HepG2 (cell line): ENCODE measurements around the gene TGDS. TPM values are rescaled to one million over a fixed set of nuclear protein-coding genes. Genes with fewer than 3 reads are reported as not detected.

Source experiments
- ATAC-seq: fragments of 200-7000 bp; cut with Tn5 transposase; 3 replicates; pipeline ENCODE4 v1.9.1; 2020; ENCODE audit warnings: mild to moderate bottlenecking, moderate library complexity
- Bru-seq: library from RNA; stranded (reverse); fragments of 400-500 nt; gene quantifications from one replicate; lab custom pipeline; 2021; lab: Mats Ljungman, UMichigan
- BruChase-seq, 2 experiments: library from RNA; stranded (reverse); fragments of 400-500 nt; gene quantifications; one replicate each; lab custom pipeline; 2021; lab: Mats Ljungman, UMichigan
- BruUV-seq: library from RNA; stranded (reverse); fragments of 400-500 nt; replicated peaks from 2 replicates; lab custom pipeline; 2021; lab: Mats Ljungman, UMichigan
- CTCF ChIA-PET: fragments of 300-600 bp; formaldehyde crosslinking; extraction: SDS; loops from one replicate; lab custom pipeline; 2021; ENCODE audit warnings: low total read pairs, inconsistent platforms, low intra/inter-chr PET ratio; lab: Yijun Ruan, JAX
- POLR2A ChIA-PET: fragments of 350-600 bp; sonication (Branson Sonifier 250); formaldehyde crosslinking; loops from one replicate; lab custom pipeline; 2020; ENCODE audit warnings: antibody characterized with exemption, inconsistent platforms; lab: Yijun Ruan, JAX
- DNase-seq: peaks from one replicate; pipeline ENCODE4 v3.0.0-alpha.2; 2015; ENCODE audit warnings: low spot score
- FAIRE-seq: peaks from 3 replicates; lab custom pipeline; 2011; peaks lifted over from hg19 to GRCh38; lab: Jason Lieb, UNC
- H2AFZ ChIP-seq: one replicate; pipeline ENCODE4 v1.6.1; 2011; ENCODE audit warnings: low read length, inconsistent platforms
- H3K27ac ChIP-seq: fragments of 300-600 bp; 3 replicates; pipeline ENCODE4 v1.8.0; 2011; ENCODE audit warnings: mixed run types, mild to moderate bottlenecking, mixed read lengths, low read length, inconsistent platforms; ENCODE audit not compliant: insufficient read depth; ENCODE audit errors: extremely low read length
- H3K27me3 ChIP-seq, 2 experiments: fragments of 200-600 bp in 1 of 2; 2 replicates in 1 of 2; 3 replicates in 1 of 2; pipeline versions ENCODE4 v1.6.0 to v1.8.0; 2011; ENCODE audit warnings: low read length in 2 of 2, mild to moderate bottlenecking in 2 of 2, moderate library complexity in 2 of 2, inconsistent platforms in 1 of 2; ENCODE audit not compliant: insufficient read depth in 2 of 2, control insufficient read depth in 1 of 2
- H3K36me3 ChIP-seq, 2 experiments: fragments of 200-600 bp in 1 of 2; replicated peaks in 1 of 2; 2 replicates in 1 of 2; 3 replicates in 1 of 2; pipeline versions ENCODE4 v1.5.1 to v1.8.0; 2011; ENCODE audit warnings: low read length in 2 of 2, inconsistent platforms in 1 of 2; ENCODE audit not compliant: insufficient read depth in 2 of 2, control insufficient read depth in 1 of 2
- H3K4me1 ChIP-seq: 2 replicates; pipeline ENCODE4 v1.5.1; 2012; ENCODE audit warnings: low read length, inconsistent platforms; ENCODE audit not compliant: insufficient read depth
- H3K4me2 ChIP-seq: 2 replicates; pipeline ENCODE4 v1.6.0; 2011; ENCODE audit warnings: low read depth, low read length, inconsistent platforms
- H3K4me3 ChIP-seq, 3 experiments: fragments of 200-600 bp in 1 of 3; sonication (generic), shearing (Covaris generic) in 1 of 3; replicated peaks in 1 of 3; 2 replicates each; pipeline ENCODE4 v1.5.1; 2011 to 2016; ENCODE audit warnings: low read length in 3 of 3, inconsistent platforms in 2 of 3, low read depth in 2 of 3, mild to moderate bottlenecking in 2 of 3, control low read depth in 1 of 3, mixed read lengths in 1 of 3; ENCODE audit not compliant: insufficient read depth in 1 of 3
- H3K79me2 ChIP-seq: one replicate; pipeline ENCODE4 v1.6.1; 2011; ENCODE audit warnings: low read length, inconsistent platforms; ENCODE audit not compliant: insufficient read depth
- H3K9ac ChIP-seq: 2 replicates; pipeline ENCODE4 v1.6.0; 2011; ENCODE audit warnings: mild to moderate bottlenecking, low read depth, low read length, inconsistent platforms; ENCODE audit not compliant: insufficient read depth
- H3K9me3 ChIP-seq: 2 replicates; pipeline ENCODE4 v1.5.1; 2012; ENCODE audit warnings: mild to moderate bottlenecking, low read length
- H4K20me1 ChIP-seq: 2 replicates; pipeline ENCODE4 v1.6.0; 2011; ENCODE audit warnings: inconsistent platforms, mild to moderate bottlenecking, low read length, moderate library complexity; ENCODE audit not compliant: insufficient read depth
- FOSL2 ChIP-seq: sonication (generic); formaldehyde crosslinking; IDR thresholded peaks from 2 replicates; pipeline ENCODE4 v1.4.0; 2020; ENCODE audit warnings: missing genetic modification reagents
- HHEX ChIP-seq: IDR thresholded peaks from 2 replicates; pipeline ENCODE4 v1.6.1; 2016; ENCODE audit warnings: control low read depth
- KDM2A ChIP-seq: sonication (generic); formaldehyde crosslinking; IDR thresholded peaks from 2 replicates; pipeline ENCODE4 v1.4.0; 2020; ENCODE audit warnings: low read depth, missing genetic modification reagents, borderline replicate concordance
- KLF16 ChIP-seq, 2 experiments: sonication (generic) in 1 of 2; formaldehyde crosslinking in 1 of 2; IDR thresholded peaks; 2 replicates each; pipeline versions ENCODE4 v1.6.1 to v1.8.0; 2016 to 2023; ENCODE audit warnings: missing genetic modification reagents in 2 of 2, missing compliant biosample characterization in 1 of 2
- NBN ChIP-seq: fragments of 450-650 bp; conservative IDR thresholded peaks from 2 replicates; pipeline ENCODE4 v1.6.1; 2017
- NFKBIZ ChIP-seq: IDR thresholded peaks from 2 replicates; pipeline ENCODE4 v1.6.1; 2018; ENCODE audit warnings: missing genetic modification reagents, missing compliant biosample characterization
- SNAI1 ChIP-seq: sonication (generic); formaldehyde crosslinking; IDR thresholded peaks from 2 replicates; pipeline ENCODE4 v1.5.0; 2020; ENCODE audit warnings: mild to moderate bottlenecking, missing genetic modification reagents, borderline replicate concordance
- SNRNP70 ChIP-seq: fragments of 200-400 bp; formaldehyde crosslinking; IDR thresholded peaks from 2 replicates; pipeline ENCODE4 v1.6.1; 2017; ENCODE audit warnings: mild to moderate bottlenecking, low read depth, low read length, moderate library complexity
- ZFP62 ChIP-seq: sonication (generic); formaldehyde crosslinking; IDR thresholded peaks from 2 replicates; pipeline ENCODE4 v1.4.0; 2020; ENCODE audit warnings: missing genetic modification reagents
- ZFY ChIP-seq: sonication (generic); formaldehyde crosslinking; IDR thresholded peaks from 2 replicates; pipeline ENCODE4 v1.4.0; 2020; ENCODE audit warnings: missing genetic modification reagents
- ZNF451 ChIP-seq: sonication (generic); formaldehyde crosslinking; IDR thresholded peaks from 2 replicates; pipeline ENCODE4 v1.5.0; 2020; ENCODE audit warnings: mild to moderate bottlenecking, missing genetic modification reagents
- ZNF496 ChIP-seq: sonication (generic); formaldehyde crosslinking; IDR thresholded peaks from 2 replicates; pipeline ENCODE4 v1.8.1; 2023; ENCODE audit warnings: mild to moderate bottlenecking, moderate library complexity, missing genetic modification reagents; ENCODE audit not compliant: insufficient replicate concordance
- ZNF713 ChIP-seq: sonication (generic); formaldehyde crosslinking; IDR thresholded peaks from 2 replicates; pipeline ENCODE4 v1.4.0; 2020; ENCODE audit warnings: mild to moderate bottlenecking, missing genetic modification reagents
- WGBS: methylation state at CpG from one replicate; pipeline ENCODE4 v1.1.6; 2017; ENCODE audit warnings: low lambda C conversion rate; 5-methylcytosine and 5-hydroxymethylcytosine counted together
- in situ Hi-C: cut with HindIII; loops from 2 replicates; pipeline ENCODE4 v1.10.0; 2017; ENCODE audit warnings: low pct_unique_long_range_greater_than_20kb; ENCODE audit not compliant: extremely low pct_ligation_motif_present
- intact Hi-C: fragments of 100-400 bp; cut with micrococcal nuclease; formaldehyde crosslinking; loops from one replicate; pipeline ENCODE4 v1.10.0; 2022; ENCODE audit not compliant: unreplicated experiment
- long read RNA-seq, 2 experiments: library from RNA in 1 of 2; library from polyadenylated mRNA in 1 of 2; stranded (forward) in 1 of 2; unstranded in 1 of 2; transcript quantifications; one replicate each; pipeline ENCODE4 v2.0.0, GENCODE V29; 2019 to 2022
- polyA minus RNA-seq, 3 experiments: library from RNA; depleted of rRNA, polyadenylated mRNA; stranded (reverse); fragments of >200 nt; gene quantifications; 2 replicates each; pipeline ENCODE4 v1.2.3, GENCODE V29; 2011; ENCODE audit warnings: low replicate concordance in 1 of 3
- polyA plus RNA-seq, 8 experiments: library from polyadenylated mRNA; depleted of rRNA in 3 of 8; stranded (reverse) in 7 of 8; unstranded in 1 of 8; fragments of >200 nt; fragmentation: Illumina TruSeq in 4 of 8; extraction: Trizol in 4 of 8; gene quantifications; 2 replicates each; pipeline versions ENCODE4 v1.2.1 to v1.2.3, GENCODE V29; 2011 to 2016; ENCODE audit warnings: low read depth in 4 of 8, missing spikeins in 1 of 8, mixed read lengths in 1 of 8; ENCODE audit not compliant: insufficient read depth in 1 of 8
- total RNA-seq, 5 experiments: library from RNA; depleted of rRNA; stranded (reverse); fragments of >200 nt; fragmentation: Illumina TruSeq; extraction: Trizol; gene quantifications; 2 replicates each; pipeline ENCODE4 v1.2.3, GENCODE V29; 2016; ENCODE audit warnings: low read depth in 1 of 5
- TF ChIP-seq, protein P1 (sequence below): sonication (generic); formaldehyde crosslinking; IDR thresholded peaks from 2 replicates; pipeline ENCODE4 v1.4.0; 2020; ENCODE audit warnings: low read depth, mild to moderate bottlenecking, missing genetic modification reagents
- TF ChIP-seq, protein P2 (sequence below): sonication (generic); formaldehyde crosslinking; IDR thresholded peaks from 2 replicates; pipeline ENCODE4 v1.5.0; 2020; ENCODE audit warnings: mild to moderate bottlenecking, missing genetic modification reagents, borderline replicate concordance

TGDS gene, protein sequence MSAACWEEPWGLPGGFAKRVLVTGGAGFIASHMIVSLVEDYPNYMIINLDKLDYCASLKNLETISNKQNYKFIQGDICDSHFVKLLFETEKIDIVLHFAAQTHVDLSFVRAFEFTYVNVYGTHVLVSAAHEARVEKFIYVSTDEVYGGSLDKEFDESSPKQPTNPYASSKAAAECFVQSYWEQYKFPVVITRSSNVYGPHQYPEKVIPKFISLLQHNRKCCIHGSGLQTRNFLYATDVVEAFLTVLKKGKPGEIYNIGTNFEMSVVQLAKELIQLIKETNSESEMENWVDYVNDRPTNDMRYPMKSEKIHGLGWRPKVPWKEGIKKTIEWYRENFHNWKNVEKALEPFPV
- total RNA-seq (2016; rRNA removed; fragmentation: Illumina TruSeq; extraction: Trizol) = 17.9 and 25.0 TPM in 2 replicates
- total RNA-seq (2016; cell fraction: cytosol; rRNA removed; fragmentation: Illumina TruSeq; extraction: Trizol; ENCODE audit: low read depth) = 3.1 and 3.5 TPM in 2 replicates
- 18.9 and 24.5 TPM in 2 replicates for total RNA-seq (2016; cell fraction: insoluble cytoplasmic fraction; rRNA removed; fragmentation: Illumina TruSeq; extraction: Trizol)
- 9.0 and 9.3 TPM in 2 replicates for total RNA-seq (2016; cell fraction: membrane; rRNA removed; fragmentation: Illumina TruSeq; extraction: Trizol)
- total RNA-seq (2016; cell fraction: nucleus; rRNA removed; fragmentation: Illumina TruSeq; extraction: Trizol) = 15.1 and 17.3 TPM in 2 replicates
- 11.8 and 15.5 TPM in 2 replicates for polyA plus RNA-seq (2011; rRNA removed)
- 6.1 and 9.6 TPM in 2 replicates for polyA plus RNA-seq (2011; cell fraction: cytosol; rRNA removed)
- polyA plus RNA-seq (2011; cell fraction: nucleus; rRNA removed) = 5.9 and 6.6 TPM in 2 replicates
- 8.9 and 12.5 TPM in 2 replicates for polyA plus RNA-seq (2012)
- polyA plus RNA-seq (2016; cell fraction: cytosol; fragmentation: Illumina TruSeq; extraction: Trizol; ENCODE audit: low read depth) = 1.9 and 2.0 TPM in 2 replicates
- 21.1 and 21.3 TPM in 2 replicates for polyA plus RNA-seq (2016; cell fraction: insoluble cytoplasmic fraction; fragmentation: Illumina TruSeq; extraction: Trizol; ENCODE audit: low read depth)
- 5.1 and 5.5 TPM in 2 replicates for polyA plus RNA-seq (2016; cell fraction: membrane; fragmentation: Illumina TruSeq; extraction: Trizol; ENCODE audit: low read depth)
- polyA plus RNA-seq (2016; cell fraction: nucleus; fragmentation: Illumina TruSeq; extraction: Trizol; ENCODE audit: insufficient read depth, low read depth) = 20.2 and 23.5 TPM in 2 replicates
- polyA minus RNA-seq (2011; rRNA and poly(A)+ RNA removed; ENCODE audit: low replicate concordance) = 4.5 and 4.8 TPM in 2 replicates
- 7.3 and 8.0 TPM in 2 replicates for polyA minus RNA-seq (2011; cell fraction: cytosol; rRNA and poly(A)+ RNA removed)
- 19.0 and 21.1 TPM in 2 replicates for polyA minus RNA-seq (2011; cell fraction: nucleus; rRNA and poly(A)+ RNA removed)
- Bru-seq, nascent RNA = percentile 79 among the genes with signal in this experiment
- BruChase-seq, experiment 1, labeled RNA remaining after a 6-hour chase = percentile 61 among the genes with signal in this experiment
- percentile 66 among the genes with signal in this experiment for BruChase-seq, experiment 2, labeled RNA remaining after a 2-hour chase
- long read RNA-seq, experiment 1, transcript TGDS-201 (12 exons, 1,905 nt) = major isoform, 8 of 15 reads
- long read RNA-seq, experiment 1, partial matches to known transcripts = 5 of 15 reads
- long read RNA-seq, experiment 1, other reads (novel, unspliced or antisense) = 2 of 15 reads
- long read RNA-seq, experiment 2, partial matches to known transcripts = 1 of 7 reads
- long read RNA-seq, experiment 2, other reads (novel, unspliced or antisense) = 2 of 7 reads

DNA sequence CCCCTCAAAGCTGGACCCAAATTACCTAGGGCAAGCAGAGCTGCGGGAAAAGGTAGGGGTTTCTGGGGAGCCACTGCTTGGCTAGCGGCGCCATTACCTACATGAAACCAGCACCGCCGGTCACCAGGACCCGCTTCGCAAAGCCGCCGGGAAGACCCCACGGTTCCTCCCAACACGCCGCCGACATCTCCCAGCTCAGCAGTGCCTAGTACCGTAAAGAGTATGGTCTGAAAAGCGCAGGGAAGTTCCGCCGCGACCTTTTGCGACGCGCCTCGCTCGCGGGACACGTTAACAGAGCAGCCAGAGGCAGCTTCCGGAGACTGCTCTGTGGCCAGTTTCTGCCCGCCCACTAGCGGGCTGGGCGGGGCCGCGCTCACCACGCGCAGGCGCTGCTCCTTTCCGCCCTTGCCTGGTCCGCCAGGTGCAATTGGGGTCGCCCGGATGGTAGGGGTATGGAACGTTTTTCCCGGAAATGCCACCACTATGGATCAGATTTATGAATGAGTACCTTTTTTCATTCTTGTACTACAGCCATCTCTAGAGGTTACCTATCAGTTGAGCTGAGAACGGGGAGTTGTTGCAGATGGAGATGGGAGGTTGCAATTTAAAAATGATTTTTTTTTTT, at the start of gene TGDS:
Gene TGDS, minus strand, starts transcription at position 203 of the 625 bp plus-strand sequence. Its CDS starts 16 bp downstream, at position 187.
- Histone ChIP-seq H3K4me3 (peak within 1 kb of the TSS; percentile 59 to 94 (median 92)), H3K27me3 (no peaks in the 10 kb centered on the region; a peak in 1 of 5 replicates), H3K36me3 (peaks cover 0 to 13% of the 10 kb centered on the region in 2 experiments; a peak in 2 of 5 replicates), H3K79me2 (peaks cover 26% of the 10 kb centered on the region), H4K20me1 (peaks cover 5% of the 10 kb centered on the region; the same call in 1 of the 2 replicates), H3K4me1 (peaks cover 64% of the 10 kb centered on the region), H3K4me2 (peak within 1 kb of the TSS; percentile 95), H3K9me3 (no peaks in the 10 kb centered on the region), H2AFZ (peak within 1 kb of the TSS; percentile 94), H3K27ac (peak within 1 kb of the TSS; percentile 80), H3K9ac (peak within 1 kb of the TSS; percentile 90)
- POLR2A ChIA-PET = interaction anchor here (0.9 to 2.2 kb wide), 8 partner anchors 17 to 633 kb away, joined by 3 to 22 read pairs (median 4); no protein-coding TSS in a partner anchor
- intact Hi-C loops = loop anchor here (1.0 kb wide), 1 partner anchor 47 kb away; no protein-coding TSS in a partner anchor
- in situ Hi-C loops = no loop called here
- 1% methylated on average over 28 of the region's 41 CpGs for WGBS
- ATAC-seq (peak; percentile 97), FAIRE-seq (peak; percentile 43), DNase-seq (peak; percentile 87)
- BruUV-seq = no TSS peak
- CTCF ChIA-PET = no interaction called here
- no peak for TF ChIP-seq ZNF496 (CRISPR knock-in tag)
- peak; percentile 81; the same call in 1 of the 2 replicates for TF ChIP-seq SNAI1 (CRISPR knock-in tag)
- TF ChIP-seq, protein P1, sequence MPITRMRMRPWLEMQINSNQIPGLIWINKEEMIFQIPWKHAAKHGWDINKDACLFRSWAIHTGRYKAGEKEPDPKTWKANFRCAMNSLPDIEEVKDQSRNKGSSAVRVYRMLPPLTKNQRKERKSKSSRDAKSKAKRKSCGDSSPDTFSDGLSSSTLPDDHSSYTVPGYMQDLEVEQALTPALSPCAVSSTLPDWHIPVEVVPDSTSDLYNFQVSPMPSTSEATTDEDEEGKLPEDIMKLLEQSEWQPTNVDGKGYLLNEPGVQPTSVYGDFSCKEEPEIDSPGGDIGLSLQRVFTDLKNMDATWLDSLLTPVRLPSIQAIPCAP (CRISPR knock-in tag) = no peak
- TF ChIP-seq NFKBIZ (CRISPR knock-in tag) = peak; percentile 66; the same call in 1 of the 2 replicates
- peak; percentile 95 for TF ChIP-seq KDM2A (CRISPR knock-in tag)
- TF ChIP-seq ZNF713 (CRISPR knock-in tag) = no peak
- no peak for TF ChIP-seq NBN
- no peak for TF ChIP-seq ZNF451 (CRISPR knock-in tag)
- TF ChIP-seq FOSL2 (CRISPR knock-in tag) = peak; percentile 13; the same call in 1 of the 2 replicates
- no peak for TF ChIP-seq ZFP62
- no peak for TF ChIP-seq SNRNP70
- TF ChIP-seq, protein P2, sequence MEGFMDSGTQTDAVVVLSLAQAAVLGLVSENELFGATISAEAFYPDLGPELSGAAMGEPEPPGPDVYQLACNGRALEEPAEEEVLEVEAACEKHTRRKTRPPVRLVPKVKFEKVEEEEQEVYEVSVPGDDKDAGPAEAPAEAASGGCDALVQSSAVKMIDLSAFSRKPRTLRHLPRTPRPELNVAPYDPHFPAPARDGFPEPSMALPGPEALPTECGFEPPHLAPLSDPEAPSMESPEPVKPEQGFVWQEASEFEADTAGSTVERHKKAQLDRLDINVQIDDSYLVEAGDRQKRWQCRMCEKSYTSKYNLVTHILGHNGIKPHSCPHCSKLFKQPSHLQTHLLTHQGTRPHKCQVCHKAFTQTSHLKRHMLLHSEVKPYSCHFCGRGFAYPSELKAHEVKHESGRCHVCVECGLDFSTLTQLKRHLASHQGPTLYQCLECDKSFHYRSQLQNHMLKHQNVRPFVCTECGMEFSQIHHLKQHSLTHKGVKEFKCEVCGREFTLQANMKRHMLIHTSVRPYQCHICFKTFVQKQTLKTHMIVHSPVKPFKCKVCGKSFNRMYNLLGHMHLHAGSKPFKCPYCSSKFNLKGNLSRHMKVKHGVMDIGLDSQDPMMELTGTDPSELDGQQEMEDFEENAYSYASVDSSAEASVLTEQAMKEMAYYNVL (CRISPR knock-in tag) = peak; percentile 59; the same call in 1 of the 2 replicates
- TF ChIP-seq HHEX (CRISPR knock-in tag) = no peak
- peak in 1 of 2 experiments; percentile 82; a peak in 2 of 4 replicates for TF ChIP-seq KLF16 (CRISPR knock-in tag; IDR thresholded peaks at IDR 0.05)
- peak; percentile 59 for TF ChIP-seq ZFY
